Measurements from ENCODE around the gene PRR15. TPM values are rescaled to one million over a fixed set of nuclear protein-coding genes. Genes with fewer than 3 reads are reported as not detected.

The PRR15 gene
- total and polyA plus RNA-seq, 2 of the 13 experiments (the other 11 are each of a cell fraction or from before 2014, with no cell fraction given), result 2.3 to 7.8 TPM

- TF ChIP-seq ZNF256 (CRISPR knock-in tag; conservative IDR thresholded peaks at IDR 0.05) (no peak; the same call in 1 of the 2 replicates), ZNF124 (CRISPR knock-in tag; IDR thresholded peaks at IDR 0.05) (peak; percentile 60; the same call in 1 of the 2 replicates), ZBTB40 (IDR thresholded peaks at IDR 0.05) (no peak), ZBTB40 (CRISPR knock-in tag; IDR thresholded peaks at IDR 0.05) (peak; percentile 27; the same call in 1 of the 2 replicates), ZNF564 (CRISPR knock-in tag; IDR thresholded peaks at IDR 0.05) (peak; percentile 76; the same call in 1 of the 2 replicates), ETV5 (CRISPR knock-in tag; IDR thresholded peaks at IDR 0.05; ENCODE audit: borderline replicate concordance) (0 out of 2 replicates have a peak, but pooled peaks have one; percentile 8), ARNTL (CRISPR knock-in tag; IDR thresholded peaks at IDR 0.05) (no peak), ZNF230 (CRISPR knock-in tag; IDR thresholded peaks at IDR 0.05) (no peak), SNAI1 (CRISPR knock-in tag; IDR thresholded peaks at IDR 0.05; ENCODE audit: borderline replicate concordance) (0 out of 2 replicates have a peak, but pooled peaks have one; percentile 48), GATAD2A (CRISPR knock-in tag; IDR thresholded peaks at IDR 0.05) (no peak), PHF8 (CRISPR knock-in tag; IDR thresholded peaks at IDR 0.05) (peak; percentile 52), ZNF441 (CRISPR knock-in tag; IDR thresholded peaks at IDR 0.05; ENCODE audit: borderline replicate concordance) (0 out of 2 replicates have a peak, but pooled peaks have one; percentile 26), ZNF317 (CRISPR knock-in tag; IDR thresholded peaks at IDR 0.05) (0 out of 2 replicates have a peak, but pooled peaks have one; percentile 28), ZNF704 (CRISPR knock-in tag; IDR thresholded peaks at IDR 0.05; ENCODE audit: borderline replicate concordance) (0 out of 2 replicates have a peak, but pooled peaks have one; percentile 44), ZBTB25 (CRISPR knock-in tag; IDR thresholded peaks at IDR 0.05) (no peak), ZNF746 (CRISPR knock-in tag; IDR thresholded peaks at IDR 0.05) (peak; percentile 21; the same call in 1 of the 2 replicates)
Observed at GRCh38 chr7:29563590-29564495, at the start of gene PRR15 (continued).
